ENCODE measurements around the gene MAPRE2.

MAPRE2 gene

DNA sequence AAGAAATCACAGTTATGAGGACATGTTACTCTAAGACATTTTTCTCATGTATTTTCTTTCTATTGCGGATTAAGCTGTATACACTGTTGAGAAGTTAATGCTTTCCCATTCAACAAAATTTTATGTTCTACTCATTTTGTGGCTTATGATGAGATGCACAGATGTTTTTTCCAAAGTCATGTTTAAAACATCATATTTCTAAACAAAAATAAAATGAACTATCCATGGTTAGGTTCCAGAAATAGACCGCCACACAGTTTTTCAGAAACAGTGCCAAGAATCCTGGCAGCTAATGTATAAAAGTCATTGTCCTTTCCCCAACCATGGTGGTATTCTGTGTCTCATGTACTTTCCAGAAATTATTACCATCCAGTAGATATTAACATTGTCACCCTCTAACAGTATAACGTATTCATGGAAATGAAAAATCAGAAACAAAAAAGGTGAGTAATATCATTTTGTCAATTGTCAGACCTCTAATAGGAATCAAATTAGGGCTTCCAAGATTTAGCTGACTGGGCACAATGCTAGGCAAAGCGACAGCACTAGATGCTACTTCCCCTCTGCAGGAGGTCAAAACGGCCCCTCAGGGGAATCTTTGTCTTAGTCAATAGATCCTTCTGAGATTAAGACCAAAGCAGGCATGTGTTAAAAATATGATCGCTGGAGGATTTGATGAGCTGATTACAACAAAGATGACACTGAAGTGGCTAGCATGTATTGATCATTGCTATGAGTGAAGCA is 145.2 kb downstream of the MAPRE2 start:
- no peak for DNase-seq

DNA sequence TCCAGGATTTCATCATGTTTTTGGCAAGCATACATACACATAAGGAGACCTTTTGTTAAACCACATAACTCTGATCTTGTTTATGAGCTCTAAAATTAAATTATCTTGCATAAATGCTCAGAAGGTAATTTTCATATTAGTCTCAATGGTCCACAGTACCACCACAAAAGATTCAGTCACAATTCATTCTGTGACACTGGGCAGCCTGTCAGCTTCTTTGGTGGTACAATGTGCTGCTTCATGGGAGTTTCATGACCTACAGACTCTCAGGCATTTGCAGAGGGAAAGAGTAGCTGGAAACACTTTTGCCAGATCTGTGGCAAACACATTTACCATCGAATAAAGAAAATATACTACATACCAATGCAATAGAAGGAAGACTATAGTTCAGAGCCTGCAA is 148.3 kb downstream of the MAPRE2 start:
- DNase-seq = peak; percentile 20

DNA sequence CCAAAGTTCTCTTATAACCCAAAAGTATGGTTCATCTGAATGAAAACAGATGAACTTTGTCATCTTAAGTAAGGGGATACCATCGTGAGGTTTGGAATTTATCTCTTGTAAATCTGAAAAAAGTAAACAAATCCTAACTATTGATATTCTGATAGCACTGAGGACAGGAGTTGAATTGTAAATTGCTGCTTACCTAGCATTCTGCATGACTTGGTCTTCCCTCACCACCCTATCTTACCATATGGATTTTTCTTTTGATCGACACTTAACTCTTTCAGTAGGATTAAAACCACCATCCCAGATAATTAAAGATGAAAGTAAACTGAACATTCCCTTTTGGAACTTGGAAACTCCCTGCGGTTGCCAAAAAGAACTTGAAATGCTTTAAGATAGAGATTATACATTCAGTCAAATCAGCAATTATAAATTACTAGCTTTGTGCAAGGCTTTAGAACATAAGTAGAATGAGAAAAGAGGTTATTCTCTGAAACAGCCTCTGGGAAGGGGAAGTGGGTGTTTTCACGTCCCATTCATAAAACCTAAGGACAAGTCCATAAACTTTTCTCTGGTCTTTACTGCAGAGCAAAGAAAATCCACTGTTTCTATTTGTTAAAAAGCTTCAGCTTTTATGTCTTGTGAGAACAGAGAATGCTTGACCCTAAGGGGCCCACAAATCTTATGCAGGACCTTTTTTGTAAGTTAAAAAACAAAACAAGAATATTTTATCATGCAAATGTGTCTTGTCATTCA is 149.9 kb downstream of the MAPRE2 start:
- DNase-seq = no peak

DNA sequence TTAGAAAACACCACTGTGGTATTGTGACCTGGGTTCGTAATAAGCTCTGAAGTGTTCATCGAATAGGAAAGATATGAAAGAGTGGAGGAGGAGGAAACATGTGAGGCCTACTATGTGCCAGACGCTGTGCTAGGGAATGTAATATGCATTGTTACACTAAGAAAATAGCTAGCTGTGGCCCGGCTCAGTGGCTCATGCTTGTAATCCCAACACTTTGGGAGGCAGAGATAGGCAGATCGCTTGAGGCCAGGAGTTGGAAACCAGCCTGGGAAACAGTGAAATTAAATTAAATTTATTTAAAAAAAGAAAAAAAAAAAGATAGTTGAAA is 150.4 kb downstream of the MAPRE2 start:
- no peak for DNase-seq

DNA sequence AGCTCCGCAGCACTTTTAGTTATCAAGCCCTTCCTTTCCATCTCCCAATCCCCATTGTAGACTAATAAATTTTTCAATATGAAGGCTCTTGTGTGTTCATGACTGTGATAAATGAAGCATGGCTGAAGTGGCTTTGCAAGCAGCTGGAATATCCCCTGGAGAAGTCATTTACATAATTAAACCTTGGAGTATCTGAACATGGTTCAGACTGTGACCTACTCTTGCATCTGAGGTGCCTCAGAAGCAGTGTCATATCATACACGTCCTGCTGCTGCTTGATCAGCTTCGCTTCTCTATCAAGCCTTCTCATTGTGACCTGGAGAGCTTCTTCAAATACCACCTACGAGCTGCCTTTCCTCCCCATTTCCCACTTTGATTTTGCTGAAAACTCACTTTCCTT is 151.2 kb downstream of the MAPRE2 start:
- DNase-seq = no peak

Data from fibroblast of upper back skin (primary cell).